HG02852 (cell line): ENCODE results near the gene PRAMEF18.
"Not testable (repeated sequence)": the region's sequence is repeated elsewhere in the genome, so short reads cannot be mapped to it uniquely, and the experiment has no call there.

ENCODE experiments used
- ATAC-seq: cut with Tn5 transposase; IDR thresholded peaks from one replicate; pipeline ENCODE4 v1.9.1; 2021; ENCODE audit warnings: mild to moderate bottlenecking, moderate library complexity; ENCODE audit not compliant: unreplicated experiment

PRAMEF18 gene, protein sequence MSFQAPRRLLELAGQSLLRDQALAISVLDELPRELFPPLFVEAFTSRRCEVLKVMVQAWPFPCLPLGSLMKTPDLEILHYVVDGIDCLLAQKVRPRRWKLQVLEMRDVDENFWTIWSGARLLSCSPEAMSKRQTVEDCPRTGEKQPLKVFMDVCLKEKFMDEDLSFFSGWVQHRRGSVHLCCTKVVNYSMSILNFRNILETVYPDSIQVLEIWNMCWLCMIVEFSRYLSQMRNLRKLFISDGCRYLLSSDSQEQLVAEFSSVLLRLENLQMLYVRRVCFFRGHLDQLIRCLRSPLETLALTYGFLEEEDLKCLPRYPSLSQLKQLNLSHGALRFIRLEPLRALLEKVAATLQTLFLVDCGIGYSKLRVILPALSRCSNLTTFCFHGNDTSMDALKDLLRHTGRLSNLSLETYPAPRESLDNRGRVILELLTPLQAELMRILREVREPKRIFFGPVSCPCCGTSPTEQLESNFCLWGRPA

DNA sequence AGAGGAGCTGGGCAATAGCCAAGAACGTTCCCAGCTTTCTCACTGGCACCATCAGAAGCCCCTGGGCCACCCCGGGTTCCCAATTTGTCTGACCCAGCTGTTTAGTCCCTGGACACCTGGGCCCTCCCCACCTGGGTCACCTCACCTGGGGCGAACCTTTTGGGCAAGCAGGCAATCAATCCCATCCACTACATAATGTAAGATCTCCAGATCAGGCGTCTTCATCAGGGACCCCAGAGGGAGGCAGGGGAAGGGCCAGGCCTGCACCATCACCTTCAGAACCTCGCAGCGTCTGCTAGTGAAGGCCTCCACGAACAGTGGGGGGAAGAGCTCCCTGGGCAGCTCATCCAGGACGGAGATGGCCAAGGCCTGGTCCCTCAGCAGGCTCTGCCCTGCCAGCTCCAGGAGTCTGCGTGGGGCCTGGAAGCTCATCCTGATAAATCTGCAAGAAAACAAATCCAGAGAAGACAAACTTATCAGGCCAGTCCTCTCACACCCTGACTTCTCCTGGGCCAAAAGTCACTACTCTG is at the start of gene PRAMEF18:
PRAMEF18 (minus strand) TSS at position 480 of the 530 bp plus-strand sequence; CDS start at position 432, 48 bp downstream.
- ATAC-seq: not testable (repeated sequence)

DNA sequence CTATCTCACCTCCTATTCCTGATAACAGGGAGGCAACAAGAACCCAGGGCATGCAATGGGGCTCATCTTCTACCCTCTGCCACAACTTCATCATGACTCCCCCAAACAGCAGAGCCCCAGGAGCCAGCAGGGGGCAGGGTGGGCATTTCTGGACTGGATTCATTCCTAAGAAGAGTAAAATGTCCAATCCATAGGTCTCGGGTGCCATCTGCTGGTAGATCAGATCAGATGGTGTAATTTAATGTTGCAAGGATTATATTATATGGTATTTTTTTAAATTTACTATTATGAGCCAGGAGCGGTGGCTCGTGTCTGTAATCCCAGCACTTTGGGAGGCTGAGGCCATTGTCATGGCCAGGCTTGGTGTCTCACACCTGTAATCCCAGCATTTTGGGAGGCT is 39.2 kb upstream of the PRAMEF18 start:
- not testable (repeated sequence) for ATAC-seq

DNA sequence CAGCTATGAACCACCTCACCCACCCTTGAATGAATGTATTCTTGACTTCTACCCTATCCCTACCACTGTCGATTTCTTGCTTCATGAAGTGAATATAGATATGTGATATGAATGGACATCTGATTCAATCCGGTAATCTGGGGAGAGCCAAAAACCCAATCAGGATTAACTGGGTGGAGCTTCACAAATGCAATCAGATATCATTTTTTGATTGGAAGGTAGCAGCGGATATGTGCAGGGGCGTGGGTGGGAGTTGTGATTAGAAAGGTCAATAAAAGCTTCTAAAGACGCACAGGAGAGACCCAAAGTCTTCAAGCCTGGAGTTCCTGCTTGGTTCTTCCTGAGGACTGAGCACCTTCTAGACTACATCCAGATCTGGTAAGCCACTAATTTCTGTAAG is 27.9 kb upstream of the PRAMEF18 start, which contains the start of gene PRAMEF5:
PRAMEF5 (plus strand) TSS at position 301 of the 400 bp plus-strand sequence. CDS start 5,071 bp downstream, outside the sequence.
- ATAC-seq: not testable (repeated sequence)

DNA sequence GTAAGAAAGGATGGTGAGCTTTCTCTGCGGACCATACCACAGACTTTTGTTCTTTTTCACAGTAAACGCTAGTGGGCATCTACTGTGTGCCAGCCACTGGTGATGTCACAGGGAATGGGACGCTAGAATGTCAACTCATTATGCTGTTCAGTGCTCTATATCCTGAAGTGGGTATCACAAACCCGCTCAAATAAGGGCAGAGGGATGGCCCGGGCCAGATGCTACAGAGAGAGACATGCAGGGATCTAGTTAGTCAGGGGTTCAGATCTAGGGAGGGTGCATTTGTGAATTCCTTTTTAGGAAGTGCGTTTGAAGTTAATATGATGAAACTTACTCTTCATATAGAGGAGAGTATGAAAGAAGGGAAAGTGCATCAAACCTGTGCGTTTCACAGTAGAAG is 21.2 kb upstream of the PRAMEF18 start:
- ATAC-seq: not testable (repeated sequence)

DNA sequence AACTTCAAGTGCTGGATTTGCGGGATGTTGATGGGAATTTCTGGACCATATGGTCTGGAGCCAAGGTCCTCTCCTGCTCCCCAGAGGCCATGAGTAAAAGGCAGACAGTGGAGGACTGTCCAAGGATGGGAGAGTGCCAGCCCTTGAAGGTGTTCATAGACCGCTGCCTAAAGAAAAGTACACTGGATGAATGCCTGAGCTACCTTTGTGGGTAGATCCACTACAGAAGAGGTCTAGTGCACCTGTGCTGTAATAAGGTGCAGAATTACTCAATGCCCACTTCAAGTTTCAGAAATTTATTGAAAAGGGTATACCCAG is 20.6 kb upstream of the PRAMEF18 start:
- not testable (repeated sequence) for ATAC-seq

DNA sequence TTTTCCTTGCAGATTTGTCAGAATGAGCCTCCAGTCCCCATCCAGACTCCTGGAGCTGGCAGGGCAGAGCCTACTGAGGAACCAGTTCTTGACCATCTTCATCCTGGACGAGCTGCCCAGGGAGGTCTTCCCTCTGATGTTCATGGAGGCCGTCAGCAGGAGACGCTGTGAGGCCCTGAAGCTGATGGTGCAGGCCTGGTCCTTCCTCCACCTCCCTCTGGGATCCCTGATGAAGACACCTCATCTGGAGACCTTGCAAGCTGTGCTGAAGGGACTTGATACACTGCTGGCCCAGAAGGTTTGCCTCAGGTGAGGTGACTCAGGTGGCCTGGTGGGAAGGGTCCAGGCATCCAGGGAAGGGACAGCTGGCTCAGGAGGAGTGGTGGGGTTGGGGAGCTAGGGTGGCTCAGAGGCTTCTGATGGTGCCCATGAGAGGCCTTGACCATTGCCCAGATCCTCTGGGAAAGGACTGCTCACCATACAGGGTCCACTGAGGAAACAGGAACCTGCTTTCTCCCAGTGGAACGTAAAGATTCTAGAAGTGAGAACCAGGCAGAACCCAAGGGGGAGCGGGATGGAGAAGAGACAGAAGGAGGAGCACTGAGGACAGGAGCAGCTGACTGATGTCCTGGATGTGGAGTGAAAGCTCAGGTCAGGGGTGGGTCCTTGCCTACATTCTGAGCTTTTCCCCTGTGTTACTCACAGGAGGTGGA is 20.0 kb upstream of the PRAMEF18 start:
- ATAC-seq: not testable (repeated sequence)

DNA sequence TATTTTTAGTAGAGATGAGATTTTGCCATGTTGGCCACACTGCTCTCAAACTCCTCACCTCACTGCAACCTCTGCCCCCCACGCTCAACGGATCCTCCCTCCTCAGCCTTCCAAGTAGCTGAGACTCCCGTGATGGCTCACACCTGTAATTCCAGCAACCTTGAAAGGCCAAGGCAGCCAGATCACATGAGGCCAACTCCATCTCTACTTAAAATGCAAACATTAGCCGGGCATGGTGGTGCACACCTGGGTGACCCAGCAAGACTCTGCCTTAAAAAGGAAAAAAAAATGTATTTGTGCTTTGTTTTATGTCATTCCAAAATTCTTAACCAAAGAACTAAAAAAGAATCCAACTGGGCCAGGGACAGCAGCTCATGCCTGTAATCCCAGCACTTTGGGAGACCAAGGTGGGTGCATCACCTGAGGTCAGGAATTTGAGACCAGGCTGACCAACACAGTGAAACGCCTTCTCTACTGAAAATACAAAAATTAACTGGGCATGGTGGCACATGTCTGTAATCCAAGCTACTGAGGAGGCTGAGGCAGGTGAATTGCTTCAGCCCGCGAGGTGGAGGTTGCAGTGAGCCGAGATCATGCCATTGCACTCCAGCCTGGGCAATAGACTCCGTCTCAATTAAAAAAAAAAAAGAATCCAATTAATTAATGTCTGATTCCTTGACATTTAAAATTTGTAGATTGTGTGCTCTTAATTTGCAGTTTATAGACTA is 17.7 kb upstream of the PRAMEF18 start:
- not testable (repeated sequence) for ATAC-seq

DNA sequence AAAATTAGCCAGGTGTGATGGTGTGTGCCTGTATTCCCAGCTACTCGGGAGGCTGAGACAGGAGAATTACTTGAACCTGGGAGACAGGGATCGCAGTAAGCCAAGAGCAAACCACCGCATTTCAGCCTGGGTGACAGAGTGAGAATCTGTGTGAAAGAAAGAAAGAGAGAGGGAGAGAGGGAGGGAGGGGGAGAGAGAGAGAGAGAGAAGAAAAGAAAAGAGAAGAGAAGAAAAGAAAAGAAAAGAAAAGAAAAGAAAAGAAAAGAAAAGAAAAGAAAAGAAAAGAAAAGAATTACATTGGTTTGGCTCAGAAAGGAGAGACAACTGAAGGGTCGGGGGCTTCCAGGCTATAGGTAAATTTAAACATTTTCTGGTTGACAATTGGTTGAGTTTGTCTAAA is 13.7 kb upstream of the PRAMEF18 start:
- not testable (repeated sequence) for ATAC-seq

DNA sequence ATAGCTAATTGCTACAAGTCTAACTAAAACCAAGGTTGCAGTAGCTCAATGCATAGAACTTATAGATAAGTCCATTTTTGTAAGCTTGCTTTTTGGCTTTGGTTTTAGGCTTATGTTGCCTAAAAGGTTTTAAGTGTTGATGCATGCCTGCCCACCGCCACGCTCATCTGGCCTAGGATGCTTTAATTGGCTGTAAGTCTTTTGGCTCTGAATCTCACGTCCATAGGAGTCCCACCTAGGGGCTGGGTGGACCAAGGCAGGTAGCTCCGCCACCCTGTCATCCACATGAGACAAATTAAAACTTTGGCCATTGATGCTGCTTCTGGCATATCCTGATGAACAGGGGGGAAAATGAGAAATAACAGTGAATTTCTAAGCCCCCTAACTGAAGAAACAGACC is 11.6 kb upstream of the PRAMEF18 start:
- ATAC-seq: not testable (repeated sequence)

DNA sequence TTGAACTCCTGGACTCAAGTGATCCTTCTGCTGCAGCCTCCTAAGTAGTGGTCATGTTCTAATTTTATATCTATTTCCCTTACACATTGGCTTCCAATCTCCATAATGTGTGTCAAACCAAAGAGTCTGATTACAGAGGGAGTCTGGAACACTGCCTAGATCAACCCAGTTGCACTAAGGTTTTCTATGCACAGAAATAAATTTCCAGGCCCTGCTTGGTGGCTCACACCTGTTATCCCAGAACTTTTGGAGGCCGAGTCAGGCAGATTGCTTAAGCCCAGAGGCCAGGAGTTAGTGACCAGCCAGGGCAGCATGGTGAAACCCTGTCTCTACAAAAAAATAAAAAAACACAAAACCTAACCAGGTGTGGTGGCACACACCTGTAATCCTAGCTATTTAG is 8.1 kb upstream of the PRAMEF18 start:
- not testable (repeated sequence) for ATAC-seq

DNA sequence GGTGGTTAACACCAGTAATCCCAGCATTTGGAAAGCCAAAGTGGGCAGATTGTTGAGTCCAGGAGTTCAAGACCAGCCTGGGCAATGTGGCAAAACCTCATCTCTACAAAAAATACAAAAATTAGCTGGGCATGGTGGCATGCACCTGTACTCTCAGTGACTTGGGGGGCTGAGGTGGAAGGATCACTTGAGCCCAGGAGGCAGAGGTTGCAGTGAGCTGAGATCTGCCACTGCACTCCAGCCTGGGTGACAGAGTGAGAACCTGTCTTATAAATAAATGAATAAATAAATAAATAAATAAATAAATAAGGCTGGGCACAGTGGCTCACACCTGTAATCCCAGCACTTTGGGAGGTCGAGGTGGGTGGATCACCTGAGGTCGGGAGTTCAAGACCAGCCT is 6.1 kb upstream of the PRAMEF18 start:
- ATAC-seq: not testable (repeated sequence)

DNA sequence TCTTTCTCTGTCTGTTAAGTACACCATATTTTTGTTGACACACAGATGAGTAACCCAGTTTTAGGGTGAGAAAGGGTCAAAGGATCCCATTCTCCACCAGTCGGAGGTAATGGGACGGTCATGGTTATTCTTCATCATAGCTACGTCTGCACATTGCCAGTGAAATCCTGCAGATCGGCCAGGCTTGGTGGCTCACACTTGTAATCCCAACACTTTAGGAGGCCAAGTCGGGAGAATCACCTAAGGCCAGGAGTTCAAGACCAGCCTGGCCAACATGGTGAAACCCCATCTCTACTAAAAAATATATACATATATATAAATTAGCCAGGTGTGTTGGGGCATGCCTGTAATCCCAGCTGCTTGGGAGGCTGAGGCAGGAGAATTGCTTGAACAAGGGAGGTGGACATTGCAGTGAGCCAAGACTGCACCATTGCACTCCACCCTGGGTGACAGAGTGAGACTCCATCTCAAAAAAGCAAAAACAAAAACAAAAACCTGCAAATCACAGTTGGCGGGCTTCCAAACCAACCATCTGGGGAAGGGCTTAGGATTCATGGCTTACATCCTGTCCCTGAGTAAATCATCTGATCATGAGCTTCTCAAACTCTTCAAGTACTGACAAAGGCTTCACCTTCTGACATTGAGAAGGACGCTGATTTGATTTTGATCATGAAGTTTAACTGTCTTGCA is 5.3 kb upstream of the PRAMEF18 start:
- not testable (repeated sequence) for ATAC-seq

DNA sequence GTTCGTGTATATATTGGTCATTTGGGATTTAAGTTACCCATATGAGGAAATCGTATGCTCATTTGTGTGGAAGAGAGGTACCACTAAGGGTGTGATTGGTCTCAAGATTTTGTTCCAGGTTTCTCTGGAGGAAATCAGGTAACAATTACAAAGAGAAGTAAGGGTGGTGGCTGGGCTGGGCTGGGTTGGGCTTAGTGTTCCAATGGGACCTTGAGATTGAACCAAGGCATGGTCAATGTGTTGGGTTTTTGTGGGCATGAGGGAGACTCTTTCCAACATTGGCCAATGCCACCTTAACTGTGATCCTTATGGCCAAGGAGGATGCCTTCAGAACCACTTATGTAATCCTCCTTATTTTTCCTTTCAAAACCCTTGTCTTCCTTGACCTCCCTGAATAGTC is 4.6 kb upstream of the PRAMEF18 start:
- not testable (repeated sequence) for ATAC-seq

DNA sequence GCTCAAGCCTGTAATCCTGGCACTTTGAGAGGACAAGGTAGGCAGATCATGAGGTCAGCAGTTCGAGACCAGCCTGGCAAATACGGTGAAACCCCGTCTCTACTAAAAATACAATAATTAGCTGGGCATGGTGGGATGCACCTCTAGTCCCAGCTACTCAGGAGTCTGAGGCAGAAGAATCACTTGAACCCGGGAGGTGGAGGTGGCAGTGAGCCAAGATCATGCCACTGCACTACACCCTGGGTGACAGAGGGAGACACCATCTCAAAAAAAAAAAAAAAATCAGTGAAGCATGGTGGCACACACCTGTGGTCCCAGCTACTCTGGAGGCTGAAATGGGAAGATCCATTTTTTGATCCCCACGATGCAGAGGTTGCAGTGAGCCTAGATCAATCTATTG is 4.1 kb upstream of the PRAMEF18 start:
- ATAC-seq: not testable (repeated sequence)

DNA sequence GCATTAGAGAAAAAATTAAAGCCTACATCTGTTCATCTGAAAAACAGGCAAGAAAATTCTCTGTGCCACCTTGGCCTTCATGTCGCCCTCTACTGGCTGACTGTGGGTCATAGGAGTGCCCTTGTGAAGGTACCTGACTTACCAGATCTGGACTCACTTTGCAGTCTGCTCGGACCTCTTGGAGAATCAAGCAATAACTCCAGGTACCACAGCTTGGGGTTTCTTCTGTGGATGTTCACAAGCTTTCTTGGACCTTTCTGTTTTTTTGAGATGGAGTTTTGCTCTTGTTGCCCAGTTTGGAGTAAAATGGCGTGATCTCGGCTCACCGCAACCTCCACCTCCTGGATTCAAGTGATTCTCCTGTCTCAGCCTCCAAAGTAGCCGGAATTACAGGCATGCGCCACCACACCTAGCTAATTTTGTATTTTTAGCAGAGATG is 2.4 kb upstream of the PRAMEF18 start:
- no peak for ATAC-seq

DNA sequence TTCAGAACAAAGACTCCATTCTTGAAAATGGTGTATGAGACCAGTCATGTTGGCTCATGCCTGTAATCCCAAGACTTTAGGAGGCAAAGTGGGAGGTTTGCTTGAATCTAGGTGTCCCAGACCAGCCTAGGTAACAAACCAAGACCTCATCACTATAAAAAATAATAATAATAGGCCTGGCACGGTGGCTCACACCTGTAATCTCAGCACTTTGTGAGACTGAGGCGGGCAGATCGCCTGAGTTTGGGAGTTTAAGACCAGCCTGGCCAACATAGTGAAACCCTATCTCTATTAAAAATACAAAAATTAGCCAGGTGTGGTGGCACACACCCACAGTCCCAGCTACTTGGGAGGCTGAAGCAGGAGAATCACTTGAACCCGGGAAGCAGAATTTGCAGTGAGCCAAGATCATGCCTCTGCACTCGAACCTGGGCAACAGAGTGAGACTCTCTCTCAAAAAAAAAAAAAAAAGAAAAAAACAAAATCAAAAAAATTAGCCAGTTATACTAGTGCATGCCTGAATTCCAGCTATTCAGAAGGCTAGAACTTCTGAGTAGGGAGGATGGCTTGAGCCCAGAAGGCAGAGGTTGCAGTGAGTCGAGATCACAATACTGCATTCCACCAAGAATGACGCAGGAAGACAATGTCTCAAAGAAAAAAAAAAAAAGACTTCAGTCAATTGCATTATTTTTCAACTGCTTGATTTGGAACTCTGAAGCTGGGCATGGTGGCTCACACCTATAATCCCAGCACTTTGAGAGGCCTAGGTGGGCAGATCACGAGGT is 1.5 kb upstream of the PRAMEF18 start:
- not testable (repeated sequence) for ATAC-seq

DNA sequence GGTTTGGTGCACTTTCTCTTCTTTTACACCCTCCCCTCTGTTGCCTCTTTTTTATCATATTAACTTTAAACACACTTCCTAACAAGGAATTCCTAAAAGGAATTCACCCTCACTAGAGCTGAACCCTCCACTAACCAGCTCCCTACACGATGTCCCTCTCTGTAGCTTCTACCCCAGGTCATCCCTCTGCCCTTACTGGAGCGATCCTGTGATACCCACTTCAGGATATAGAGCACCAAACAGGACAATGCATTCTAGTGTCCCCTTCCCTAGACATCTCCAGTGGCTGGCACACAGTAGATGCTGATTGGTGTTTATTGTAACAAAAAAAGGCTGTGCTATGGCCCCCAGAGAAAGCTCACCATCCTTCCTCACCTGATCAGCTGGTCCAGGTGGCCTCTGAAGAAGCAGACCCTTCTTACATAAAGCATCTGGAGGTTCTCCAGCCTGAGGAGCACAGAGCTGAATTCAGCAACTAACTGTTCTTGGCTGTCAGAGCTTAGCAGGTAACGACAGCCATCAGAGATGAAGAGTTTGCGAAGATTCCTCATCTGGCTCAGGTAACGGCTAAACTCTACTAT is 1.4 kb downstream of the PRAMEF18 start:
- ATAC-seq: no peak

DNA sequence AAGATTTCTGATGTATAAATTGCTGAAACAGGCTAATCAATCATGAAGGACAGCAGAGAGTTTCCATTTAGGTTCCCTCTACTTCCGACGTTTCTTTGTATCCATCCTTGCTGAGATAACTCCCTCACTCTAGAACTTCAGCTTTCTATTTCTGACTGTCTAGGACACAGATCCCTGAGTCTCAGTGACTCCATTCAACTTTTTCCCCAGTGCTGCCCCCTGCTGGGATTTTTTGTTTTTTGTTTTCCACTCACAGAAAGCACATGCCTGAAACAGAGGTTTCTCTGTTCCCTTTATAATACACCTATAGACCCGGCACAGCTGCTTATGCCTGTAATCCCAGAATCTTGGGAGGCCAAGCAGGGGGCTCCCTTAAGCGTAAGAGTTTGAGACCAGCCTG is 3.2 kb downstream of the PRAMEF18 start:
- not testable (repeated sequence) for ATAC-seq

DNA sequence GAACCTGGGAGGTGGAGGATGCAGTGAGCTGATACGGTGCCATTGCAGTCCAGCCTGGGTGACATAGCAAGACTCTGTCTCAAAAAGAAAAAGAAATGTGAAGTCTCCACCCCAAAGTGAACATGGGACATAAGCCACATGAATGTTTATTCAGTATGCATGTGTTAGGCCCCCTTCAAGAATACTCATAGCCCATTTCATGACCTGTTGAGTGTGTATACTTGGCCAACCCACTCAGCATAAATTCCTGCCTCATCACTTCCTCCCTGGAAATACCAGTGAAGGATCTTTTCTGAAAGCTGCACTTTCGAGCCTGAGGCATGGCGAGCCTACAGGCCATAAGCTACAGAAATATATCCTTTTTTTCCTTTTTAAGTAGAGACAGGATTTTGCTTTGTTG is 6.8 kb downstream of the PRAMEF18 start:
- not testable (repeated sequence) for ATAC-seq
